Upper lobe of left lung (tissue), 4 donors: Measurements from ENCODE around the gene UNC45B.

ENCODE experiments used
- CTCF ChIP-seq, 6 experiments: fragments of 450-650 bp in 4 of 6; fragments of 200-600 bp in 2 of 6; sonication (generic) in 2 of 6; IDR thresholded peaks; one replicate each; pipeline ENCODE4 v1.5.1; 2016 to 2019; ENCODE audit warnings: antibody characterized with exemption in 6 of 6
- POLR2A ChIP-seq, 4 donors: fragments of 450-650 bp; IDR thresholded peaks; one replicate each; pipeline ENCODE4 v1.5.1; 2016 to 2017; ENCODE audit warnings: antibody characterized with exemption in 4 of 4, mild to moderate bottlenecking in 2 of 4

DNA sequence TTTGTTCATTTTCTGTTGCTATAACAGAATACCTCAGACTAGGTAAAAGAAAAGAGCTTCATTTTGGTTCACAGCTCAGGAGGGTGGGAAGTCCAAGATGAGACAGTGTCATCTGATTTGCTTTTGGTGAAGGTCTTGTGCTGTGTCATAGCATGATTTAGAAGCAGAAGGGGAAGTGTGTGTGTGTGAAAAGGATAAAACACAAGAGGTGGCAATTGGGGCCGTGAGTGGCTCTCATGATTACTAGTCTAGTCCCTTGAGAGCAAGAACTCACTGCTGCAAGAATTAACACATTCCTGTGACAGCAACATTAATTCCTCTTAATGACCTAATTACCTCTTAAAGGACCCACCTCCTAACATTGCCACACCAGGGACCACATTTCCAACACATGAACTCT lies 38.2 kb downstream of the UNC45B start:
- TF ChIP-seq POLR2A (IDR thresholded peaks at IDR 0.05) = no peak
- TF ChIP-seq CTCF (IDR thresholded peaks at IDR 0.05) = no peak
